Activated CD8-positive, alpha-beta memory T cell treated with anti-CD3 and anti-CD28 coated beads for 4 hours (primary cell): ENCODE results near the gene R3HCC1L.
"Not testable (repeated sequence)": the region's sequence is repeated elsewhere in the genome, so short reads cannot be mapped to it uniquely, and the experiment has no call there.

Experiments
- DNase-seq, 2 donors: peaks; one replicate each; pipeline ENCODE4 v3.0.0-alpha.2; 2020; ENCODE audit warnings: low read depth in 2 of 2

Gene R3HCC1L

GRCh38 chr10:98131619-98132018 is 2.8 kb upstream of the R3HCC1L start:
- no peak for DNase-seq

DNA sequence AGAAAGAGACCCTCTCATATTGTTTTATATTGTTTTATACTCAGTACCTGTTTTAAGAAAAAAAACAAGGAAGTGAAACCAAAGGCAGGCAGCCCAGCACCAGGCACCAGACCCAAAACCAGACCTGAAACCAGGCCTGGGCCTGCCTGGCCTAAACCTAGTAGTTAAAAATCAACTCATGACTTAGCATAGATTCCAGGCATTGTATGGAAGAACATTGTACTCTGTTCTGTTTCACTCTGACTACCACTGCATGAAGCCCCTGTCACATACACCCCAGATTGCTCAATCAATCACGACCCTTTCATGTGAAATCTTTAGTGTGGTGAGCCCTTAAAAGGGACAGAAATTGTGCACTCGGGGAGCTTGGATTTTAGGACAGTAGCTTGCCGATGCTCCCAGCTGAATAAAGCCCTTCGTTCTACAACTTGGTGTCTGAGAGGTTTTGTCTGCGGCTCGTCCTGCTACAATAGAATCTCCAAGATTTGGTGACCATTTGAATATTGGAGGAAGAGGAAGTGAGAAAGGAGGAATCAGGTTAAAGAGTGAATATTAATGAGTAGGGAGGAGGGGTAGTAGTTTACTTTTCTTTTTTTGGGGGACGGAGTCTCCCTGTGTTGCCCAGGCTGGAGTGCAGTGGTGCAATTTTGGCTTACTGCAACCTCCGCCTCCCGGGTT is 1.2 kb upstream of the R3HCC1L start:
- DNase-seq: not testable (repeated sequence)

GRCh38 chr10:98134117-98134430 is 383 bp upstream of the R3HCC1L start:
- no peak for DNase-seq

DNA sequence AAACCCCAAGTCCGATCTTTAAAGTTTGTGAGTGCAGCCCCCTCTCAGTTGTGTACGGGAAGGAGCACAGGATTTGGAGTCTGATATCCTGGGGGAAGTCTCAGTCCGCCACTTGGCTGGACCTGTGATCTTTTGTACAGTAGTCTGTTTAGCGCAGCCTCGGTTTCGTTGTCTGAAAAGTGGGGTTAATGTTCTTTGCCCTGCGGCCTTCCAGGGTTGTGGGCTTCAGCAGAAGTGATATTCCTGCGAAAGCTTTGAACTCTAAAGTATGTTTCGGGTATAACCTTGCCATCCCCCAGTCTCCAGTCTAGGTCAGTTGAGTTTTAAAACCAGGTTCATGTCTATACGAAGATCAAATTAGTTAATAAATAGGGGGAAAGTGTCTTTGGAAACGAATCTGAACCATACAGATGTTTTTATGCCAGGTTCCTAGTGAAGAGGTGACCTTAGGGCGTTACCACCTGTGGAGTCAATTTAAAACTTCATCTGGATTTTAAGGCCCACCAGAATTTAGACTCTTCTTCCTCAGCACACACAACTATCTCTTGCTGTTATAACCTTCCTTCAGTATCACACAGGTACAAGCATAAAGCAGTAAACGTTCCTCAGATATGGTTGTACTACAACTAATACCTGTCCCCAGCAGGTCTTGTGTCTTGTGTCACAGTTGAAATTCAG is 904 bp downstream of the R3HCC1L start:
- DNase-seq: no peak

DNA sequence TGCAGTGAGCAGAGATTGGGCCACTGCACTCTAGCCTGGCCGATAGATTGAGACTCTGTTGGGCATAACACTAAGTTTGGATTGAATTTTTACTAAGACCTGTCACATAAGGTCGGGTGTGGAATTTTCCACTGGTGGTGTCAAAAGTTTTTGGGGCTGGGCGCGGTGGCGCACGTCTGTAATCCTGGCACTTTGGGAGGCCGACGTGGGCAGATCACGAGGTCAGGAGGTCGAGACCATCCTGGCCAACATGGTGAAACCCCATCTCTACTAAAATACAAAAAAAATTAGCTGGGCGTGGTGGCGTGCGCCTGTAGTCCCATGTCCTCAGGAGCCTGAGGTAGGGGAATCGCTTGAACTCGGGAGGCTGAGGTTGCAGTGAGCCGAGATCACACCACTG is 2.3 kb downstream of the R3HCC1L start:
- DNase-seq: not testable (repeated sequence)

- no peak for DNase-seq
Measured at GRCh38 chr10:98138031-98138430, 3.6 kb downstream of the R3HCC1L start.

DNA sequence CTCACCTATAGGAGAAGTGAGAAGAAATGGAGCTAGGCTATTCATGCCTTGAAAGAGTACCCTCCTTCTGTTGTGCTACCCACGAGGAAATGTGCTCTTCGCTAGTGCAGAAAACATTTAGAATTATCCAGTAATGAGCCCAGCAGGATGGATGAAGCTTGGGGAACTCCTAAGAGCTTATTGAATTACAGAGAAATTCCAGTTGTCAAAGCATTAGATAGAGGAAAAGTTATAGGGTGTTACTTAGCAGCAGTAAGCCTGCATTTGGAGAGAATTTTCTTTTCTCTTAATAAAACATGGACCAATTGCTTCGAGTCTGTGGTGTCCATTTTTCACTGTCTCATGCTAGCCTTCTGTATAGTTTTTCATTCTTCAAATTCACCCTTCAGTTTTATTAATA is 5.0 kb downstream of the R3HCC1L start:
- DNase-seq: no peak

DNA sequence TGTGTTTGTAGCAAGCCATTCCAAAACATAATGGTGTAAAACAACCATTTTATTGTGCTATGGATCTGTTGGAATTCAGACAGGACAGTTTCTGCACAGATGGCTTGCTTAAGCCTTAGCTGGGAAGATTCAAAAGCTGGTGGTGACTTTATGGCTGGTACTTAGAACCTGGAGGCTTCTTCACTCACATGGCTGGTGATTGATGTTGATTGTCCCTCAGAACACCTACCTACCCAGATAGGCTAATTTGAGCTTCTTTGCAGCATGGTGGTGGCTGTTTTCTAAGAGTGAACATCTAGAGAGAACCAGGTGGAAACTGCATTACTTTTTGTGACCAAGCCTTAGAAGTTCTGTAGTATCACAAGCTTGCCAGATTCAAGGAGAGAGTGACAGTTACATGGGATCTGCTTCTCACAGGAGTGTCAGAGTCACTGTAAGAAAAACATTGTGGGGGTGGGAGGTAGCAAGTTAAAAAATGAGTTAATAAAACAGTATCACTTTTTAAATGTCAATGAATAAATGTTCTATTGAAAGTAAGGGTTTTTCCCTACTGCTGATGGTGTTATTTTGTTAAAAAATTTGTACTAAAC is 7.1 kb downstream of the R3HCC1L start:
- no peak for DNase-seq

DNA sequence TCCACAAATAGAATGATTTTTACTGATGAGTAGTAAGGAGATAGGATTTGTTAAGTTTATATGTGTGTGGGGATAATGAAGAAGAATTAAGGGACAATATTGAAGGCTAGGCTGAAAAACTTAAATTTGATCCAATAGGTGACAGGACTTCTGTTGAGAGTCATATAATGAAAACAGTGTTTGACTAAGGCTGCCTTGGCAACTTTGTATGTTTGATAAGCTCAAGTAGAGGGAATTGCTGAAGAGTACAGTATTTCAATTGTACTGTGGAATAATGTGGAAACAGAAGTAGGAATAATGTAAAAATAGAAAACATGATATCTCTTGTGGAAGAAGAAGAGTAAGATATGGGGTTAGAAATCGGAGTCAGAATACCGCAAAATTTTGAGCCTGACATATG is 10.5 kb downstream of the R3HCC1L start:
- no peak for DNase-seq

- no peak for DNase-seq
Measured at GRCh38 chr10:98149858-98150257, 15.4 kb downstream of the R3HCC1L start.

- DNase-seq: no peak
Measured at GRCh38 chr10:98150544-98150943, 16.1 kb downstream of the R3HCC1L start.

GRCh38 chr10:98152778-98153177 is 18.3 kb downstream of the R3HCC1L start:
- DNase-seq: not testable (repeated sequence)

GRCh38 chr10:98153213-98153958 is 18.9 kb downstream of the R3HCC1L start:
- DNase-seq: not testable (repeated sequence)

DNA sequence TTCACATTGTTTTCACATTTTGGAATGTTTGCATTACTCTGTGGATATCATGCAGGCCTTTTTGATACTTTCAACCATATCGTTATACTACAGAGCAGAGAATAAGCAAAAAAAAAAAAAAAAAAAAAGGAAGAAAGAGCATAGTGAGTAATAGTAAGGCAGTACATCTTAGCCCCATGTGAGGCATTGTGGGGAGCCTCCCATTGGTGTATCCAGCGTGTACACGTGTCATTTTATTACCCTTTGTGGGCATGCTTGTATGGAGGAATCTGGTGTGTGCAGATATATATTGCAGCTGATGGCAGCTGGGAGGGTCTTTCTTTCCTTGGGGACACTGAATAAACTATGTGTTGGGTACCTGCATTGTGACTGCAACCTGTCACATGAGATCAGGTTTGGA is 19.6 kb downstream of the R3HCC1L start:
- no peak for DNase-seq

DNA sequence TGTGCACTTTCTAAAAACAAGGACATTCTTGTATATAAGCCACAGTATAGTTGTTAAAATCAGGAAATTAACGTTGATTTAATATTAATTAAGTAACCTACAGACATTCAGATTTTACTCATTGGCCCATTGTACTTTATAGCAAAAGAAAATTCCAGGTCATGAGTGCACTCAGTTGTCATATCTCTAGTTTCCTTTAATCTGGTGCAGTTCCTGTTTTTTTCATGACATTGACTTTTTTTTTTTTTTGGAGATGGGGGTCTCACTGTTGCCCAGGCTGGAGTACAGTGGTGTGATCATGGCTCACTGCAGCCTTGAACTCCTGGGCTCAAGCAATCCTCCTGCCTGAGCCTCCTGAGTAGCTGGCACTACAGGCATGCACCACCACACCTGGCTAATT is 24.1 kb downstream of the R3HCC1L start:
- DNase-seq: no peak

DNA sequence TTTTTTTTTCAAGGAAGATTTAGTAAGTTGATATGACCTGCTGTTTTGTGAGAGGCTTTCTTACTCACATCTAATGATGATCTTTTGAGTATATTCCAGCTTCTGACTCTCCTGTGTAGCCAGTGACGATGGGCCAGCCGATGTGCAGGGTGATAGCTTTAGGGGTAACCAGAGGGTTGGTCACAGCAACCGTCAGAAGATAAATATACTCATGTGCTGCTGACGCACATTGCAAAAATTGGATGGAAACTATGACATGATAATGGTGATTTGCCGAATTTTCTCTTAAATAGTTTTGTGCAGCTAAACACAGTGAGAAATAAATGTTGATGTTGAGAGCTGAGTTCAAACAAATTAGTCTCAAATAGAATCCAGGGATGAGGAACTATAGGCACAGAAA is 29.5 kb downstream of the R3HCC1L start:
- DNase-seq: no peak

GRCh38 chr10:98167191-98167590 is 32.7 kb downstream of the R3HCC1L start:
- DNase-seq: no peak

DNA sequence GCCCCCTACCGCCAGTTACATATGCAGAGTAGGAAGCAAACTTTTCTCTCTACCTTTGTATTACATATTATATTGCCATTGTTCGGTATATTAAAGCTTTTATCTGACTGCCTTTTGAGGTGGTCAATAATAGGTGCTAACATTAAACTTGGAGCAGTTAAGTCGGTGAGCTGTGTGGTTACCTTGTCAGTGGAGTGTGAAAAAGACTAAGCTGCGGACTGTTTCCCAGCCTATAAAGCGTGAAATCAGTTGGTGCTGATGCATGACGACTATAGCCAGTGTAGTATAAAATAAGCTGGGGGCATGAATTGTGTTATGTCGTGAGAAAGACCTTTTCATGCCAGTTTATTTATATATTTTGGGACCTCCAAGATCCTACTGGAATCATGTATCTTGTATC is 33.7 kb downstream of the R3HCC1L start:
- no peak for DNase-seq

- DNase-seq: no peak
Measured at GRCh38 chr10:98168766-98169165, 34.3 kb downstream of the R3HCC1L start.

DNA sequence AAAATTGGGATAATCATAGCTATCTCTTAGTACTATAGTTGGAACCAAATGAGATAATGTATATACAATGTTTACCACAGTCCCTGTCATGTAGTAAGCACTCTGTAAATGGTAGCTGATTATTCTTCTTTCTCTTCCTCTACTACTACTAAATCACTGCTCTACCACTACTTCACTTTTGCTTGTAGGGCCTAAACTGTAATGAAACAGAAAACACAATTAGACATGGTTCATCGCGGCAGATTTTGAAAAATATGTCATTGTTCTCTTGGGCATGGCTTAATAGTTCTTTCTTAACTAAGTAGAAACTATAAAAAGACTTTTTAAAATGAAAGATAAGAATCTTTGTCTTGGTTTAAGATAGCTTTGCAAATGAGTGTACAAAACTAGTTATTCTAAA is 34.9 kb downstream of the R3HCC1L start:
- DNase-seq: no peak

DNA sequence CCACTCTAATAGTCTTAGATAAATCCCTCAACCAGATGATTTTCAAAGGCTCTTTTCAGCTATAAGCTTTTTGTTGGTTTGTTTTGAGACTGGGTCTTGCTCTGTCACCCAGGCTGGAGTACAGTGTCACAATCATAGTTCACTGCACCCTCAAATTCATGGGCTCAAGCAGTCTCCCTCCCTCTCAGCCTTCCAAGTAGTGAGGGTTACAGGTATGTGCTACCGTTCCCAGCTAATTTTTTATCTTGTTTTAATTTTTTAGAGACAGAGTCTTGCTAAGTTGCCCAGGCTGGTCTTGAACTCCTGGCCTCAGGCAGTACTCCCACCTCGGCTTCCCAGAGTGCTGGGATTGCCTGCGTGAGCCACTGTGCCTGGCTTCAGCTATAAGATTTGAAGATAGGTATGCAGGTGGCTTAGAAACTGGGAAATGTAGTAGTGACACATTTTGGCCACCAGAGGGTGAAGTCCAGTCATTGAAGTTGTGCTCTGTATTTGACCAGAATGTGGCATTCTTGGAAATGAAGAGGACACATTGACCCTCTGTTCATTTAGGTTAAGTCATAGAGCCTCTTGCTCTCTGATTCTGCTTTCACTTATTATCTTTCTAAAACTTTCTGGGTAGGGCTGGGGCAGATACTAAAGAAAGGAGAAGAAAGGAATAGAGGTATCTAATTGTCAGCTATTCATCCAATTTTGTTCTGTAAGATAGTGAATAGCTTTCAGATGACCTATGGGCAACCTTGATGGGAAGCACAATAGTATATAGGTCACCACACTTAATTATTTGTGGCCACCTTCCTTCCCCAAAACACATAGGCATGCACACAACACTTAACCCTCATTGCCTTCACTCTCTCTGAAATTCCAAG is 36.0 kb downstream of the R3HCC1L start:
- DNase-seq: no peak

- no peak for DNase-seq
Measured at GRCh38 chr10:98172073-98172472, 37.6 kb downstream of the R3HCC1L start.
